Testis (tissue), 3 donors: ENCODE results near the gene SLC41A1. TPM values are rescaled to one million over a fixed set of nuclear protein-coding genes. Genes with fewer than 3 reads are reported as not detected.
A peak's percentile ranks its signal among the peaks of the same experiment; 100 is the strongest.
"Not testable (repeated sequence)": the region's sequence is repeated elsewhere in the genome, so short reads cannot be mapped to it uniquely, and the experiment has no call there.

Source experiments
- DNase-seq: peaks from one replicate; pipeline ENCODE4 v3.0.0-alpha.2; 2019
- H3K27ac ChIP-seq, 2 donors: fragments of 200-600 bp; sonication (generic); one replicate each; pipeline ENCODE4 v1.5.1; 2019
- H3K27me3 ChIP-seq: fragments of 200-600 bp; sonication (generic); one replicate; pipeline ENCODE4 v1.5.1; 2019
- H3K36me3 ChIP-seq: fragments of 200-600 bp; sonication (generic); one replicate; pipeline ENCODE4 v1.5.1; 2017; ENCODE audit warnings: low read depth; ENCODE audit errors: missing control alignments
- H3K4me1 ChIP-seq: fragments of 200-600 bp; sonication (generic); one replicate; pipeline ENCODE4 v1.5.1; 2019
- H3K4me3 ChIP-seq, 2 donors: fragments of 200-600 bp; sonication (generic); one replicate each; pipeline ENCODE4 v1.5.1; 2017 to 2019
- H3K9me3 ChIP-seq: fragments of 200-600 bp; sonication (generic); one replicate; pipeline ENCODE4 v1.5.1; 2017
- POLR2A ChIP-seq: fragments of 450-650 bp; IDR thresholded peaks from one replicate; pipeline ENCODE4 v1.6.1; 2017; ENCODE audit warnings: antibody characterized with exemption, mild to moderate bottlenecking, moderate library complexity
- WGBS, 2 donors: methylation state at CpG; one replicate each; pipeline ENCODE4 v1.1.5; 2018; 5-methylcytosine and 5-hydroxymethylcytosine counted together
- intact Hi-C: fragments of 100-400 bp; cut with DNase I; formaldehyde crosslinking; loops from one replicate; pipeline ENCODE4 v1.15.1; 2023; ENCODE audit warnings: low total_unique reads
- polyA plus RNA-seq: library from polyadenylated mRNA; stranded (reverse); fragments of 350-450 nt; fragmentation: Illumina TruSeq; extraction: RNeasy Lipid Tissue Mini Kit (QIAGEN cat#74804); gene quantifications from one replicate; pipeline ENCODE4 v1.2.3, GENCODE V29; 2014; ENCODE audit warnings: low read depth, low replicate concordance; ENCODE audit not compliant: insufficient read depth
- total RNA-seq, 2 donors: library from RNA; depleted of rRNA; stranded (reverse); fragments of >200 nt; gene quantifications; one replicate each; pipeline ENCODE4 v1.2.3, GENCODE V29; 2016
- TF ChIP-seq, protein P1 (sequence below), 3 experiments: fragments of 450-650 bp in 2 of 3; fragments of 200-600 bp in 1 of 3; sonication (generic) in 1 of 3; IDR thresholded peaks; one replicate each; pipeline ENCODE4 v1.5.1; 2016 to 2019; ENCODE audit warnings: antibody characterized with exemption in 3 of 3, mild to moderate bottlenecking in 2 of 3, moderate library complexity in 1 of 3

Gene SLC41A1
- total and polyA plus RNA-seq, 3 donors from 2014 or later: 94.7 to 137 (median 122) TPM

- Histone ChIP-seq H3K27me3 (no peaks in the 10 kb centered on the region), H3K27ac (no peak overlapping the region), H3K36me3 (no peaks in the 10 kb centered on the region), H3K4me1 (peaks cover 14% of the 10 kb centered on the region), H3K9me3 (no peaks in the 10 kb centered on the region), H3K4me3 (no peak overlapping the region)
- DNase-seq: no peak
- intact Hi-C loops: no loop called here
- no peak for TF ChIP-seq POLR2A
- TF ChIP-seq, protein P1, sequence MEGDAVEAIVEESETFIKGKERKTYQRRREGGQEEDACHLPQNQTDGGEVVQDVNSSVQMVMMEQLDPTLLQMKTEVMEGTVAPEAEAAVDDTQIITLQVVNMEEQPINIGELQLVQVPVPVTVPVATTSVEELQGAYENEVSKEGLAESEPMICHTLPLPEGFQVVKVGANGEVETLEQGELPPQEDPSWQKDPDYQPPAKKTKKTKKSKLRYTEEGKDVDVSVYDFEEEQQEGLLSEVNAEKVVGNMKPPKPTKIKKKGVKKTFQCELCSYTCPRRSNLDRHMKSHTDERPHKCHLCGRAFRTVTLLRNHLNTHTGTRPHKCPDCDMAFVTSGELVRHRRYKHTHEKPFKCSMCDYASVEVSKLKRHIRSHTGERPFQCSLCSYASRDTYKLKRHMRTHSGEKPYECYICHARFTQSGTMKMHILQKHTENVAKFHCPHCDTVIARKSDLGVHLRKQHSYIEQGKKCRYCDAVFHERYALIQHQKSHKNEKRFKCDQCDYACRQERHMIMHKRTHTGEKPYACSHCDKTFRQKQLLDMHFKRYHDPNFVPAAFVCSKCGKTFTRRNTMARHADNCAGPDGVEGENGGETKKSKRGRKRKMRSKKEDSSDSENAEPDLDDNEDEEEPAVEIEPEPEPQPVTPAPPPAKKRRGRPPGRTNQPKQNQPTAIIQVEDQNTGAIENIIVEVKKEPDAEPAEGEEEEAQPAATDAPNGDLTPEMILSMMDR (IDR thresholded peaks at IDR 0.05): no peak
- 92 to 95% methylated on average over 6 of the region's 6 CpGs for WGBS, 2 donors
Measured at GRCh38 chr1:205832326-205832751, 19.3 kb upstream of the SLC41A1 start.

GRCh38 chr1:205827623-205828022 lies 14.6 kb upstream of the SLC41A1 start:
- TF ChIP-seq, protein P1 (IDR thresholded peaks at IDR 0.05): no peak
- no peaks in the 10 kb centered on the region for H3K27me3 ChIP-seq
- WGBS, 2 donors: 43 to 86% methylated on average over 1 of the region's 1 CpG
- H3K9me3 ChIP-seq: no peaks in the 10 kb centered on the region
- no peak for DNase-seq
- peak overlapping the region in 1 of 2 donors; percentile 41 for H3K27ac ChIP-seq
- intact Hi-C loops: no loop called here
- no peaks in the 10 kb centered on the region for H3K36me3 ChIP-seq
- peaks cover 29% of the 10 kb centered on the region for H3K4me1 ChIP-seq
- H3K4me3 ChIP-seq: no peak overlapping the region

DNA sequence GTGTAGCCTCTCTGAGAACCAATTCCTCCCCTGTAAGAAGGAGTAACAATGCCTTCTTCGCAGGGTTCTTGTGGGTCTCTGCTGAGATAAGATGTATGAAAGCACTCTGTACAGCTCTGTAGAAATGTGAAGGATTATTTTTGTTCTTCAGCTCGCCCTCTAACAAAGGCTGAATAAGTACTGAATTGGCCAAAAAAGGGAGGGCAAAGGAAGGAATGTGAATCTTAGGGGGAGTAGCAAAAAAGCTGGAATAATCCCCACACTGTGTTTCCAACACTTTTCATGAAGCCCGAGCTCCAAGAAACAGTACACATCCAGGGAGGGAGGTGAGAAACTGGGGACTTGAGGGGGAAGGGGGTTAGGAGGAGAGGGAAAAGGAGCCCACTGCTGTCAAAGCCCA lies 14.0 kb upstream of the SLC41A1 start:
- Histone ChIP-seq H3K4me1 (peaks cover 29% of the 10 kb centered on the region), H3K27ac (peak overlapping the region in 1 of 2 donors; percentile 21), H3K36me3 (no peaks in the 10 kb centered on the region), H3K27me3 (no peaks in the 10 kb centered on the region), H3K9me3 (no peaks in the 10 kb centered on the region), H3K4me3 (no peak overlapping the region)
- 23 to 35% methylated on average over 3 of the region's 3 CpGs for WGBS, 2 donors
- no peak for DNase-seq
- intact Hi-C loops: no loop called here
- TF ChIP-seq, protein P1 (IDR thresholded peaks at IDR 0.05): no peak
- TF ChIP-seq POLR2A: no peak

DNA sequence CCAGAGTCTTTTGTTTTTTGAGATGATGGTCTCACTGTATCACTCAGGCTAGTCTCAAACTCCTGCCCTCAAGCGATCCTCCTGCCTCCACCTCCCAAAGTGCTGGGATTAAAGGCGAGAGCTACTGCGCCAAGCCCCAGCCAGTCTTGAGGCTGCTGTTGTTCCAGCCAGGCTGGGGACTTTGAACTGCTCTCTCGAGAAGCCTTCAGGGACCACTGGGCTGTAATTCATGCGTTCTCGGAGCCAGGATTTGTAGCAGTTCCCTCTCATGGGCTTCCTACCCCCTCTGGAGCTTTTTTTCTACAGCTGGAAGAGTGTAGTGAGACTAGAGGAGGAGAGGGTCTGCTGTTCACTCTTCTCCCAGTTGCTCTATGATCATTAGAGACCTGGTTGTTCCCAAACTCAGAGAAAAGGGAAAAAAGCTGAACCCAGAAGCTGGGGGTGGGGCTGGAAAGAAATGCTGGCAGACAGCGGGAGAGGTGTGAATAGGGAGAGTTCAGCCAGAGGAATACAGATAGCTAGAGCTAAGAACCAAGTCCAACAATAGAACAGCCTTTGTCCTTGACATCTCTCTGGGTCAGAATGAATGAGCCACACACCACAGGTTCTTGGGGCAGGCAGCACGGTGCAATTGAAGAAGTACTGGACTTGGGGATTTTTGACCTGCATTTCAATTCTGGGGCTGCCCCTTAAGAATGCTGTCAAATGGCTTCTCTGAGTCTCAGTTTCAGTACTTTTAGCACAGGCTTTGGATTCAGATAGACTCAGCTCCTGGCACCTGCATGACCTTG lies 13.2 kb upstream of the SLC41A1 start:
- Histone ChIP-seq H3K27ac (peak overlapping the region in 1 of 2 donors; percentile 21), H3K4me3 (no peak overlapping the region), H3K4me1 (peaks cover 29% of the 10 kb centered on the region), H3K27me3 (no peaks in the 10 kb centered on the region), H3K36me3 (no peaks in the 10 kb centered on the region), H3K9me3 (no peaks in the 10 kb centered on the region)
- intact Hi-C loops: no loop called here
- DNase-seq: no peak
- WGBS, 2 donors: 32 to 49% methylated on average over 8 of the region's 8 CpGs
- TF ChIP-seq POLR2A: no peak

DNA sequence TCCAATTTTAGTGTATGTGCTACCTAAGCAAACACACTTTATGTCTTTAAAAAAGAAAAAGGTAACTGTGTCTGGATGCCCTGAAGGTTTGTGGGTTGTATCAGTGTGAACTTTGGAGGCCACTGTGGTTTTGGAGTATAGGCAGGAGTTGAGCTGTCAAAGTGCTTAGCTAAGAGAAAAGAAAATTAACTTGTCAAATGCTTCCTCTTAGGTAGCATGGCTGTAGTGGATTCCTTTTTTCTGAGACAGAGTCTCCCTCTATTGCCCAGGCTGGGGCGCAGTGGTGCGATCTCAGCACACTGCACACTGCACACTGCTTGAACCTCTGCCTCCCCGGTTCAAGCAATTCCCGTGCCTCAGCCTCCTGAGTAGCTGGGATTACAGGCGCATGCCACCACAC lies 11.2 kb upstream of the SLC41A1 start:
- WGBS, 2 donors: 92 to 97% methylated on average over 5 of the region's 5 CpGs
- Histone ChIP-seq H3K27ac (no peak overlapping the region), H3K4me1 (peaks cover 29% of the 10 kb centered on the region), H3K9me3 (no peaks in the 10 kb centered on the region), H3K36me3 (no peaks in the 10 kb centered on the region), H3K27me3 (no peaks in the 10 kb centered on the region), H3K4me3 (no peak overlapping the region)
- intact Hi-C loops: no loop called here
- TF ChIP-seq POLR2A: no peak
- TF ChIP-seq, protein P1 (IDR thresholded peaks at IDR 0.05): no peak
- no peak for DNase-seq

- H3K27me3 ChIP-seq, DNase-seq, H3K9me3 ChIP-seq, intact Hi-C loops, H3K4me3 ChIP-seq, H3K36me3 ChIP-seq, H3K27ac ChIP-seq: not testable (repeated sequence)
- 88 to 97% methylated on average over 2 of the region's 2 CpGs for WGBS, 2 donors
- H3K4me1 ChIP-seq: peaks cover 24% of the 10 kb centered on the region
Measured at GRCh38 chr1:205823260-205823659, 10.3 kb upstream of the SLC41A1 start.
